ENCODE data around the gene TEX11. TPM values are rescaled to one million over a fixed set of nuclear protein-coding genes. Genes with fewer than 3 reads are reported as not detected.

The TEX11 gene
- total RNA-seq, 4 donors from 2014 or later = not detected

DNA sequence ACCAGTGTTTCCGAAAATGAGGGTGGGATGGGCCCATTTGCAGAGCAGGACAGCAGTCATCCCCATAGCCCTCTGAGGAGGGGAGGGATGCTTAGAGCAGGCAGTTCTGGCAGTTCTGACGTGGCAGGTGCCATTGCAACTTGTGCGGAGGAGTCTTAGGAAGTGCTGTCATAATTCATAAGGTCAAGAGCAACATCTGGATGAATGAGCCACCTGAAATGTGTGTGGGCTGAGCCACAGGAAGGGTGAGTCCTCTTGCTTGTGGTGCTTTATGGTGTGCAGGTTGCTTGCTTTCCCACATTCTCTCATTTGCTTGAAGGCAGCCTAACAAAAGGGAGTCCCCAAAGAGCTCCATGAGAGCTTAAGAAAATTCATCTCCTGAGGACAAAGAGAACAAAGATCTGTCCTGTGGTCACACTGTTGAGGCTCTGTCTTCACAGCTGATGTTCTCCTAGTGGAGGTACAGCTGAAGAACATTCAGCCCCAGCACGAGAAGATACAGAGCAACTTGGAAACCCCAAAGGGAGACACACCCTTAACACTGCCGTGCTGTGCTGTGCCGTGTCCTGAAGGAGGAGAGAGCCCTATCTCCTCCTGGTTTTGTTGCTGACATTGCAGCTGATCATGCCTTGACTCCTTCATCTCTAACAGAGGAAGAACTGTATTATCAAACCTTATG lies 403.6 kb downstream of the TEX11 start:
- TF ChIP-seq, protein P1, sequence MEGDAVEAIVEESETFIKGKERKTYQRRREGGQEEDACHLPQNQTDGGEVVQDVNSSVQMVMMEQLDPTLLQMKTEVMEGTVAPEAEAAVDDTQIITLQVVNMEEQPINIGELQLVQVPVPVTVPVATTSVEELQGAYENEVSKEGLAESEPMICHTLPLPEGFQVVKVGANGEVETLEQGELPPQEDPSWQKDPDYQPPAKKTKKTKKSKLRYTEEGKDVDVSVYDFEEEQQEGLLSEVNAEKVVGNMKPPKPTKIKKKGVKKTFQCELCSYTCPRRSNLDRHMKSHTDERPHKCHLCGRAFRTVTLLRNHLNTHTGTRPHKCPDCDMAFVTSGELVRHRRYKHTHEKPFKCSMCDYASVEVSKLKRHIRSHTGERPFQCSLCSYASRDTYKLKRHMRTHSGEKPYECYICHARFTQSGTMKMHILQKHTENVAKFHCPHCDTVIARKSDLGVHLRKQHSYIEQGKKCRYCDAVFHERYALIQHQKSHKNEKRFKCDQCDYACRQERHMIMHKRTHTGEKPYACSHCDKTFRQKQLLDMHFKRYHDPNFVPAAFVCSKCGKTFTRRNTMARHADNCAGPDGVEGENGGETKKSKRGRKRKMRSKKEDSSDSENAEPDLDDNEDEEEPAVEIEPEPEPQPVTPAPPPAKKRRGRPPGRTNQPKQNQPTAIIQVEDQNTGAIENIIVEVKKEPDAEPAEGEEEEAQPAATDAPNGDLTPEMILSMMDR (IDR thresholded peaks at IDR 0.05) = no peak
- DNase-seq (ENCODE audit: low spot score) (no peak), ATAC-seq (ENCODE audit: low FRiP score) (no peak)

DNA sequence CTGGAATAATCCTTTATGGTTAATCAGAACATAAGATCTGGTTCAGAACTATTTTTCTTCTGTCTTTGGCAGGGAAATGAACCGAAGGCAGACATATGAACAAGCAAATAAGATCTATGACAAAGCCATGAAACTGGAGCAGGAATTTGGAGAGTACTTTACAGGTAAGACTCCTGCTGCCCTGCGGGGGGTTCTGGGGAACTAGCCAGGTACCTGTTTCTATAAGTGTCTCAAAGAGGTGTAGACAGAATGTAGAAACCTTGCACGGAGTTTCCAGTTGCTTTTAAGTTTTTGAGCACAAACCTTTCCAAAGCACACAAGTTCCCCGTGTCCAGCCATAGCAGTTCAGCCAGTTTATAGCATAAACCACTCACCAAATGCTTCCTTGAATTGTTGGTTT lies 407.7 kb downstream of the TEX11 start:
- TF ChIP-seq, protein P1 (IDR thresholded peaks at IDR 0.05) = no peak
- ATAC-seq (ENCODE audit: low FRiP score) = no peak
- DNase-seq (ENCODE audit: low spot score) = no peak

DNA sequence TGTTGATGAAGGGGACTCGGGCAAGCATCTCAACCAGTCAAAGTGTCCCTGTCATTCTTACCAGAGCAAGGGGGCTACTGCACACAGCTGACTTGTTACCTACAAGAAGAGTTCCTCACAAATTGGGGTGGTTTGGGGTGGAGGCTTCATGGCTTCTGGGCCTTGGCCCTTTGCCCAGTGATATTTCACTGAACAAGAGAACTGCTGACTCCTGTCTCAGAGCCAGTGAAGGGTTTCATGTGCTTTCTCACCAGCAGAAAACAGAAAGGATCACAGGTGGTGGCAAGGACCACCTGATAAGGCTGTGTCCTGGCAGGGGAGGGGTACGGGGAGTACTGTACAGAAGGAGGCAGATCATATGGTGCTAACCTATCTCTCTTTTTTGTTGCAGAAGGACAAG lies 410.4 kb downstream of the TEX11 start:
- TF ChIP-seq, protein P1 (IDR thresholded peaks at IDR 0.05) = no peak
- DNase-seq (ENCODE audit: low spot score) = no peak
- ATAC-seq (ENCODE audit: low FRiP score) = no peak

DNA sequence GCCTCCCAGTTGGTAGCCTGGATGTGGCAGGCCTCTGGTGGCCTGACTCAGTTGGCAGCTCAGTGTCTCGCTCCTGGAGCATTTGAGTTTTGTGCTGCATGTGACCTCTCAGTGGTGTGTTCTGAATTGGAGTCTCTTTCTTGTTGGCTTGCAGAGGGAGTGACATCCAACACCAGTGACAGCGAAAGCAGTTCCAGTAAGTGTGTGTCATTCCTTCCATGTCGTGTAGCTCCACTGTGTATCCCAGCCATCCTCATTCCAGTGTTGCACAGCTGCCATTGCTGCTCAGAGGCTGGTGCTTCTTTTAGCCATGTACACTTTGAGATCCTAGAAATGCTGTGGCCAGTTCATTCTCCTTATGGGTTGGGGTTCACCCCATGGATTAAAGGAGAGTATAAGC lies 411.5 kb downstream of the TEX11 start:
- ATAC-seq (ENCODE audit: low FRiP score) = no peak
- TF ChIP-seq, protein P1 (IDR thresholded peaks at IDR 0.05) = no peak
- no peak for DNase-seq (ENCODE audit: low spot score)

DNA sequence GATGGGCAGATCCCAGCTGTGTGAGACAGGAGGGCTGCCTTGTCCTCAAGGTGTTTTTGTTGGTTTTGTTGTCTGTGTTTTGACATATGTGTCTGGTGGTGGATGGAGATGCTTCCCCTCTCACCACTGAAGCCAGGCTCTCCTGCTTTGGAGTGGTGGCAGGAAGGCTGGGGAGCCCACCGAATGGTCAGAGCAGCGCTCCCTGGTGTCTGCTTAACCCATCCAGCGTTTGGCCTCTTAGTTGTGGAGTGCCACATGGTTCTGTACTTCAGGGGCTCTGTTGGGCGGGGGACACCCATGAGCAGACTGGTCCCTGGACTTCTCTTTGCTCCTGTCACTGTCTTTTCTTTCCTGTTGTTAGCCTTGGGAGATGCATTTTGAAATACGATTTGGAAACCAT lies 412.0 kb downstream of the TEX11 start:
- no peak for ATAC-seq (ENCODE audit: low FRiP score)
- DNase-seq (ENCODE audit: low spot score) = no peak
- TF ChIP-seq, protein P1 (IDR thresholded peaks at IDR 0.05) = no peak

DNA sequence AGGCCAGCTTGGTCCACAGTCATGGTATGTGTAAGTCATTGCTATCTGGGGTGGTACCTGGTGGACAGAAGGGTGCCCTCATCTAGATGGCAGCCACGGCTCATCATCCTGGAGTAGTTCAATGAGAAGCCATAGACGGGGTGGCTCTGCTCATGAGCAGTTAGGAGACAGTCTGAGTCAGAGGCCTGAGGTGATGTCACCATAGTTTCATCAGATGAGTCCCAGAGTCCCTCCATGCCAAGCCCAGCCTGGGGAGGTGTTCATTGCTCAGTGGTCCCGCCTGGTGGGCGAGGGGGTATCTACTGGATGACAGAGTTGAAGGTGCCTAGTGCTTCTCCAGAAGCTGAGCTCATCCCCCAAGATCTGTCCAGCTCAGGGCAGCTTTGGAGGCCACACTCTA lies 414.1 kb downstream of the TEX11 start:
- DNase-seq (ENCODE audit: low spot score) (no peak), ATAC-seq (ENCODE audit: low FRiP score) (no peak)
- TF ChIP-seq, protein P1 (IDR thresholded peaks at IDR 0.05) = no peak

DNA sequence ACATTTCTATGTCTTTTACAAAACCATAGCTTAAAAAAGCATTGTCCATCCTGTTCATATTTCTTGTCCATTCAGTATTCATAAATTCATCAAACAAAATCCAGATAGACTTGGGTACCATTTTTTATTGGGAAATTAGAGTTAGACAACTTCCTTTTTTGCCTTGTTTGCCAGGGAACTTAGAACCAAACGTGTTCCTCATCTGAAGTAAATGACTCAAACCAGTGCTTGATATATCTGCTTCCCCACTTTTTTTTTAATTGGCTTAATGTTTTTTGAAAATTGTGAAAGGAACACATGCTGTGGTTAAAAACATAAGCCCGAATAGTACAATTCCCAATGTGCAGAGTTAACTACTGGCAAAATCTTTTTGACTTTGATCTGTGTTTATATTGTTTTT lies 419.7 kb downstream of the TEX11 start:
- ATAC-seq (ENCODE audit: low FRiP score) = no peak
- TF ChIP-seq, protein P1 (IDR thresholded peaks at IDR 0.05) = no peak
- DNase-seq (ENCODE audit: low spot score) = no peak
